Smooth muscle cell (in vitro differentiated cells): ENCODE results near the gene KCNT1. TPM values are rescaled to one million over a fixed set of nuclear protein-coding genes. Genes with fewer than 3 reads are reported as not detected.

Source experiments
- DNase-seq: peaks from one replicate; lab custom pipeline; 2025; ENCODE audit not compliant: unreplicated experiment; lab: John Stamatoyannopoulos, UW
- H2AFZ ChIP-seq: fragments of 200-600 bp; sonication (generic); 2 replicates; pipeline ENCODE4 v1.6.0; 2016; ENCODE audit warnings: antibody characterized with exemption, low read depth, mild to moderate bottlenecking
- H3F3A ChIP-seq: fragments of 200-600 bp; sonication (generic); 2 replicates; pipeline ENCODE4 v1.6.0; 2017; ENCODE audit warnings: antibody characterized with exemption, low read depth
- H3K27ac ChIP-seq: fragments of 200-600 bp; sonication (generic); 2 replicates; pipeline ENCODE4 v1.5.1; 2016; ENCODE audit warnings: low read depth, mild to moderate bottlenecking
- H3K27me3 ChIP-seq: fragments of 200-600 bp; sonication (generic); 2 replicates; pipeline ENCODE4 v1.6.1; 2016; ENCODE audit warnings: low read depth, mild to moderate bottlenecking
- H3K36me3 ChIP-seq: fragments of 200-600 bp; sonication (generic); 2 replicates; pipeline ENCODE4 v1.5.1; 2016; ENCODE audit warnings: low read depth
- H3K4me1 ChIP-seq: fragments of 200-600 bp; sonication (generic); 2 replicates; pipeline ENCODE4 v1.5.1; 2016; ENCODE audit warnings: low read depth
- H3K4me2 ChIP-seq: fragments of 200-600 bp; sonication (generic); 2 replicates; pipeline ENCODE4 v1.6.0; 2016; ENCODE audit warnings: mild to moderate bottlenecking
- H3K4me3 ChIP-seq: fragments of 200-600 bp; sonication (generic); 2 replicates; pipeline ENCODE4 v1.5.1; 2016; ENCODE audit warnings: mild to moderate bottlenecking
- H3K79me2 ChIP-seq: fragments of 200-600 bp; sonication (generic); 2 replicates; pipeline ENCODE4 v1.6.0; 2016; ENCODE audit warnings: low read depth, mild to moderate bottlenecking
- H3K9ac ChIP-seq: fragments of 200-600 bp; sonication (generic); 2 replicates; pipeline ENCODE4 v1.6.0; 2016; ENCODE audit warnings: low read depth
- H3K9me3 ChIP-seq: fragments of 200-600 bp; sonication (generic); replicated peaks from 2 replicates; pipeline ENCODE4 v1.5.1; 2016; ENCODE audit warnings: low read depth
- H4K20me1 ChIP-seq: fragments of 200-600 bp; sonication (generic); 2 replicates; pipeline ENCODE4 v1.6.0; 2016; ENCODE audit warnings: low read depth
- WGBS: methylation state at CpG from one replicate; pipeline ENCODE4 v1.1.7; 2016; ENCODE audit warnings: low lambda C conversion rate; 5-methylcytosine and 5-hydroxymethylcytosine counted together
- polyA plus RNA-seq: library from polyadenylated mRNA; unstranded; fragments of >200 nt; fragmentation: Nextera tagmentation; extraction: Ambion mirVana; gene quantifications from 2 replicates; pipeline ENCODE4 v1.2.1, GENCODE V29; 2016
- total RNA-seq: library from RNA; depleted of rRNA; stranded (reverse); fragments of >200 nt; gene quantifications from 2 replicates; pipeline ENCODE4 v1.2.3, GENCODE V29; 2014
- TF ChIP-seq, protein P1 (sequence below): fragments of 200-600 bp; sonication (generic); IDR thresholded peaks from 2 replicates; pipeline ENCODE4 v1.5.1; 2017; ENCODE audit warnings: borderline replicate concordance, mild to moderate bottlenecking, antibody characterized with exemption; ENCODE audit not compliant: insufficient read depth, poor library complexity, severe bottlenecking

The KCNT1 gene
- total and polyA plus RNA-seq, 2 experiments from 2014 or later = not detected

DNA sequence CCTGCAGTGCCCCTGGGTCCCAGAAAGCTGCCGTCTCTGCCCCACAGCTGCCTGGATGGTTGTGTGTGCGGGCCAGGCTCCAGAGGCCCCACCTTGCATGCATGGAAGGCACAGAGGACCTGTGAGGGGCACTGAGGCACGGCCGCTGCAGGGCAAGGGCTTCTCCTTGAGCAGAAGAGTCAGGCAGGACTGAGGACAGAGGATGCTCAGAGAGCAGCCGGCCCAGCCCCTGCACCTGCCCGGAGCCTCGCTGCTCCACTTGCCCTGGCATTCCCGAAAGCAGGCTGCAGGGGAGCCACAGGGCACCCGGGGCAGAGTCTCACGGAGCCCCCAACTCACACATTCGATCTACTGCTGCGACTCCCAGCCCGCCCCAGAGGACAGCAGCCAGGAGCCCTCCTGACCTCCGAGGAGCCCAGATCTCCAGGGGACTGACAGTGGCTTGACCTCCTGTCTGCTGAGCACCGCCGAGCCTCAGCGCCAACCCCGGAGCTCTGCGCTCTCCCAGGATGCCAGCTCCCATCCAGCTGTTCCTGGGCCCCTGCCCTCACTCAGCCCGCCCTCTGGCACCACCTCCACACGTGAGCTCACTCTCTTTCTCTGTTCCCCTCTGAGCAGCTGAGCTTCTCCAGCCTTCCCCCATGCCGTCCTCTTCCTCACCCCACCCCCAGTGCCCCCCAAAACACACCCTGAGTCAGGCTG, 95.0 kb downstream of the KCNT1 start:
- TF ChIP-seq, protein P1, sequence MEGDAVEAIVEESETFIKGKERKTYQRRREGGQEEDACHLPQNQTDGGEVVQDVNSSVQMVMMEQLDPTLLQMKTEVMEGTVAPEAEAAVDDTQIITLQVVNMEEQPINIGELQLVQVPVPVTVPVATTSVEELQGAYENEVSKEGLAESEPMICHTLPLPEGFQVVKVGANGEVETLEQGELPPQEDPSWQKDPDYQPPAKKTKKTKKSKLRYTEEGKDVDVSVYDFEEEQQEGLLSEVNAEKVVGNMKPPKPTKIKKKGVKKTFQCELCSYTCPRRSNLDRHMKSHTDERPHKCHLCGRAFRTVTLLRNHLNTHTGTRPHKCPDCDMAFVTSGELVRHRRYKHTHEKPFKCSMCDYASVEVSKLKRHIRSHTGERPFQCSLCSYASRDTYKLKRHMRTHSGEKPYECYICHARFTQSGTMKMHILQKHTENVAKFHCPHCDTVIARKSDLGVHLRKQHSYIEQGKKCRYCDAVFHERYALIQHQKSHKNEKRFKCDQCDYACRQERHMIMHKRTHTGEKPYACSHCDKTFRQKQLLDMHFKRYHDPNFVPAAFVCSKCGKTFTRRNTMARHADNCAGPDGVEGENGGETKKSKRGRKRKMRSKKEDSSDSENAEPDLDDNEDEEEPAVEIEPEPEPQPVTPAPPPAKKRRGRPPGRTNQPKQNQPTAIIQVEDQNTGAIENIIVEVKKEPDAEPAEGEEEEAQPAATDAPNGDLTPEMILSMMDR = no peak

DNA sequence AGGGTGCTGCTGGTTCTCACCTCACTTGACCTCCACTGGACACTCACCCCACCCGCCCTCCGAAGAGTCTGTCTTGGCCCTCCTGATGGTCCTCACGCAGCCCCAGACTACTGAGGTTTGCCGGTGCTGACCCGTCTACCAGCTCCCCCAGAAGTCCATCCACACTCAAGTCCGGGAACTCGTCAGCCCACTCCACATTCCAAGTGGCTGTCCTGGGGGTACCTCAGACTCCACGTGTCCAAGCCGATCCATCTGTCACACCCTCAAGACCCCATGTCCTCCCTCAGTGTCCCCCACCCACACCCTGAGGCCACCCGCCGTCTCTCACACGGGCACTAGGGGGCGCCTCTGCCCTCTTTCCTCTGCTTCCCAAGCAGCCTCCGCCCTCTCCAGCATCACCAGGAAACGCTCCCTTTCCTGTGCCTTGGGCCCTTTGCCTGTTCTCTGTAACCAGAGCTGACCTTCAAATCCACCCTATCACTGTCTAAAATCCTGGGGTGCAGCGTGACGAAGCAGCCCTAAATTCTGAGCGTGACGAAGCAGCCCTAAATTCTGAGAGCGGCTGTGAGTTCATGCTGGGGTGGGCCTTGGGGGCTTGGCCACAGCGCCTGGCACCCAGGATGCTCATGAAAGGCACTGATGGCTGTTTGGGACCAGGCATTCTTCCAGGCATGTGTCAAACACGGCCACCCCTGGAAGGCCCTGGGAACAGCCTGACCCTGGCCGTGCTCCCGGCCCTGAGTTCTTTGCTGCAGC, 95.7 kb downstream of the KCNT1 start:
- 49% methylated on average over 23 of the region's 24 CpGs for WGBS
- TF ChIP-seq, protein P1 = peak; percentile 58
- no peak overlapping the region for H3K4me3 ChIP-seq
- no peaks in the 10 kb centered on the region for H4K20me1 ChIP-seq
- H3K4me2 ChIP-seq = no peak overlapping the region
- no peaks in the 10 kb centered on the region for H3K4me1 ChIP-seq
- no peaks in the 10 kb centered on the region for H3F3A ChIP-seq
- no peaks in the 10 kb centered on the region for H3K36me3 ChIP-seq
- DNase-seq = no peak
- no peaks in the 10 kb centered on the region for H3K27me3 ChIP-seq
- no peaks in the 10 kb centered on the region for H3K79me2 ChIP-seq
- H2AFZ ChIP-seq = no peak overlapping the region
- no peak overlapping the region for H3K9ac ChIP-seq
- H3K9me3 ChIP-seq = no peaks in the 10 kb centered on the region
- no peak overlapping the region for H3K27ac ChIP-seq

More for the DNA sequence above, 95.0 kb downstream of the KCNT1 start:
- no peak for DNase-seq
- Histone ChIP-seq H3K36me3 (no peaks in the 10 kb centered on the region), H4K20me1 (no peaks in the 10 kb centered on the region), H3K27ac (no peak overlapping the region), H3F3A (no peaks in the 10 kb centered on the region), H2AFZ (no peak overlapping the region), H3K79me2 (no peaks in the 10 kb centered on the region), H3K4me1 (no peaks in the 10 kb centered on the region), H3K9me3 (no peaks in the 10 kb centered on the region), H3K9ac (no peak overlapping the region), H3K4me3 (no peak overlapping the region), H3K27me3 (no peaks in the 10 kb centered on the region), H3K4me2 (no peak overlapping the region)
- 89% methylated on average over 20 of the region's 22 CpGs for WGBS

DNA sequence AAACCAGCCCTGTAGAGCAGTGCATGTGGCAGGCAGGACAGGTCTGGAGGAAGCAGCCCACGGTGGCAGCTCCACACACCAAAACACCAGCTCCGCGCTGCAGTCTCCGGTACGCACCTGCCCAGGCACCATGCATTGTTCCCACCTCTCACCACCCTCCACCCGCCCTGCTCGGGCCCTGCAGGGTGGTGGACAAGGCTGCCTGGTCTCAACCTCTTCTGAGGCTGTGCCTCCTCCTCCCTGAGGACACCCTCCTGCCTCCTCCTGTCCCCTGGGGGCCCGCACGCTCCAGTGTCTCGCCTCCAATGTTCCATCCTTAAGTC, 96.2 kb downstream of the KCNT1 start:
- no peaks in the 10 kb centered on the region for H3K4me1 ChIP-seq
- no peak overlapping the region for H2AFZ ChIP-seq
- TF ChIP-seq, protein P1 = no peak
- H3F3A ChIP-seq = no peaks in the 10 kb centered on the region
- no peaks in the 10 kb centered on the region for H3K9me3 ChIP-seq
- no peak overlapping the region for H3K27ac ChIP-seq
- DNase-seq = no peak
- no peak overlapping the region for H3K9ac ChIP-seq
- H3K4me2 ChIP-seq = no peak overlapping the region
- no peaks in the 10 kb centered on the region for H4K20me1 ChIP-seq
- WGBS = 86% methylated on average over 10 of the region's 10 CpGs
- H3K27me3 ChIP-seq = no peaks in the 10 kb centered on the region
- H3K36me3 ChIP-seq = no peaks in the 10 kb centered on the region
- H3K79me2 ChIP-seq = no peaks in the 10 kb centered on the region
- no peak overlapping the region for H3K4me3 ChIP-seq
